BE2C (cell line): ENCODE data around the gene LRRC4C.

Source experiments
- DNase-seq: peaks from one replicate; pipeline ENCODE4 v3.0.0-alpha.2; 2020
- H3K27me3 ChIP-seq: fragments of 250-450 bp; sonication (Bioruptor Pico); 2 replicates; pipeline ENCODE4 v1.5.1; 2020; ENCODE audit warnings: mild to moderate bottlenecking
- H3K36me3 ChIP-seq: fragments of 250-450 bp; sonication (Bioruptor Pico); 2 replicates; pipeline ENCODE4 v1.5.1; 2020; ENCODE audit warnings: mild to moderate bottlenecking
- H3K4me1 ChIP-seq: fragments of 250-450 bp; sonication (Bioruptor Pico); 2 replicates; pipeline ENCODE4 v1.5.1; 2020
- H3K4me3 ChIP-seq: 2 replicates; pipeline ENCODE4 v1.5.1; 2011; ENCODE audit warnings: low read depth, low read length
- H3K9me3 ChIP-seq: fragments of 250-450 bp; sonication (Bioruptor Pico); 2 replicates; pipeline ENCODE4 v1.5.1; 2020
- CTCF ChIP-seq: IDR thresholded peaks from 2 replicates; pipeline ENCODE4 v1.5.1; 2012; ENCODE audit warnings: mild to moderate bottlenecking, low read depth, low read length

The LRRC4C gene

DNA sequence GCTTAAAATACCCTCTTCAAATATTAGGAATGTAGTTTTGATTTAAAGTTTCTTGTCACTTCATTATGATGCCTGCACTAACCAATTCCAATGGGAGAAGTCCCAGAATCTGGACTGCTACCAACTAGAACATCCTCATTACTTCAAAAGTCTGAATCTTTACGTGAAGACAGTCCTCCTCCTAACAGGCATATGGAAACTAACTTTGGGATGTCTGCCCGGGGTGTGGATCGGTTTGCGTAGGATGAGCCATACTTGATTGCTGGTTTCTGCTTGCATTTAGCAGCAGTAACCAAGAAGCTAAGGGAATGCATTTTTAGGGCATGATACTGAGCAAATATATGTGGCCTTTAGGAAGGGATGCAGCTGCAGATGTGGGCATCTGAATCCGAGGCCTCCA is 177.1 kb downstream of the LRRC4C start:
- no peaks in the 10 kb centered on the region for H3K36me3 ChIP-seq
- H3K4me3 ChIP-seq = no peak overlapping the region
- H3K4me1 ChIP-seq = no peaks in the 10 kb centered on the region
- TF ChIP-seq CTCF = no peak
- H3K27me3 ChIP-seq = no peaks in the 10 kb centered on the region
- no peak for DNase-seq
- H3K9me3 ChIP-seq = no peaks in the 10 kb centered on the region

- no peak for DNase-seq
- H3K9me3 ChIP-seq = no peaks in the 10 kb centered on the region
- H3K4me1 ChIP-seq = no peaks in the 10 kb centered on the region
- H3K36me3 ChIP-seq = no peaks in the 10 kb centered on the region
- H3K4me3 ChIP-seq = no peak overlapping the region
- no peaks in the 10 kb centered on the region for H3K27me3 ChIP-seq
- no peak for TF ChIP-seq CTCF
Measured at GRCh38 chr11:41281131-41281742, 178.2 kb downstream of the LRRC4C start.

DNA sequence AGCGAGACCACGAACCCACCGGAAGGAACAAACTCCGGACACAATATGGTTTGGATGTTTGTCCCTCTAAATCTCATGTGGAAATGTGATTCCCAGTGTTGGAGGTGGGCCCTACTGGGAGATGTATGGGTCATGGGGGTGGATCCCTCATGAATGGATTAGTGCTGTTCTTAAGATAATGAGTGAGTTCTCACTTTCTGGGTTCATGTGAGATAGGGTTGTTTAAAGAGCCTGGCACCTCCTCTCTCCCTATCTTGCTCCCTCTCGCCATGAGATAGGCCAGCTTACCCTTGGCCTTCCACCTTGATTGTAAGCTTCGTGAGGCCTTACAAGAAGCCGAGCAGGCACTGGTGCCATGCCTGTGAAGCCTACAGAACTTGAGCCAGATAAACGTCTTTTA is 184.6 kb downstream of the LRRC4C start:
- TF ChIP-seq CTCF = no peak
- no peak for DNase-seq
- Histone ChIP-seq H3K27me3 (no peaks in the 10 kb centered on the region), H3K4me1 (no peaks in the 10 kb centered on the region), H3K4me3 (no peak overlapping the region), H3K36me3 (no peaks in the 10 kb centered on the region), H3K9me3 (no peaks in the 10 kb centered on the region)

DNA sequence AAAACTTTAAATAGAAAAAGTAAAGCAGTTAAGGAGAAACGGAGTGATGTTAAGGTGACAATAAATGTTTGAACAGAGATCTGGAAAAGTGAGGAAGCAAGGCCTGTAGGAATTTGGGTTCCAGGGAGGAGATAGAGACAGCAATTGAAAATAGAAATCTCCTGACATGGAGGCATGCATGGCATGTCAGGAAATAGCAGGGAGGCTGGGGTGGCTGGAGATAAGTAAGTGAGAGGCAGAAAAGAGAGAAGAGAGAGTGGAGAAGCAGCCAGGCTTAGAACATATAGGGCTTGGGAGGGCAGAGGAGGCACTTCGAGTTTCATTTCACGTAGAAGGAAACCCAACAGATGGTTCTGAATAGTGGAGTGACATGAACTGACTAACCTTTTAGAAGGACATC is 185.5 kb downstream of the LRRC4C start:
- H3K9me3 ChIP-seq = no peaks in the 10 kb centered on the region
- no peak overlapping the region for H3K4me3 ChIP-seq
- no peaks in the 10 kb centered on the region for H3K4me1 ChIP-seq
- TF ChIP-seq CTCF = no peak
- no peaks in the 10 kb centered on the region for H3K27me3 ChIP-seq
- no peak for DNase-seq
- no peaks in the 10 kb centered on the region for H3K36me3 ChIP-seq

- no peaks in the 10 kb centered on the region for H3K4me1 ChIP-seq
- H3K27me3 ChIP-seq = no peaks in the 10 kb centered on the region
- H3K9me3 ChIP-seq = no peaks in the 10 kb centered on the region
- no peak for TF ChIP-seq CTCF
- H3K36me3 ChIP-seq = no peaks in the 10 kb centered on the region
- H3K4me3 ChIP-seq = no peak overlapping the region
- DNase-seq = no peak
Measured at GRCh38 chr11:41267451-41267850, 192.0 kb downstream of the LRRC4C start.

DNA sequence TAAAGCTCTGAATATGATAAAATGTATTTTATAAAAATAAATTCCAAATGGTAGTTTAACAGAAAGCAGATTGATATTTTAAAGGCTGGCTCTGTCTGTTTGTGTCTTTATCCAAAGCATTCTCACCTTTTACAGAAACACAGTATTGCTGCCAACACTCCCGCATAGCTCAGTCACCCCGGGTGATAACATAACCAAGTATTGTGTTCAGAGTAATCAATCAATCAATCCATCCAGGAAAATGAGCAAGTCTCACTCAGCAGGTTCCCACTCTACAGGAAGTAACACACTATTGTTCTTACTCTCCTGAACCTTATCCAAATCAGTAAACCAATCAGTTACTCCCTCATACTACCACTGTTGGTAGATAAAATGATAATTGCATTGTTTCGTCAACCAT is 203.4 kb downstream of the LRRC4C start:
- H3K4me3 ChIP-seq = no peak overlapping the region
- no peaks in the 10 kb centered on the region for H3K27me3 ChIP-seq
- no peaks in the 10 kb centered on the region for H3K9me3 ChIP-seq
- H3K36me3 ChIP-seq = no peaks in the 10 kb centered on the region
- no peaks in the 10 kb centered on the region for H3K4me1 ChIP-seq
- TF ChIP-seq CTCF = no peak
- no peak for DNase-seq
